22Rv1 (cell line): ENCODE data around the gene BCL6.

Experiments
- ZFX ChIP-seq: fragments of 450-650 bp; IDR thresholded peaks from 2 replicates; pipeline ENCODE4 v1.6.1; 2017; ENCODE audit warnings: antibody characterized with exemption, borderline replicate concordance
- TF ChIP-seq, protein P1 (sequence below): fragments of 450-650 bp; IDR thresholded peaks from 2 replicates; pipeline ENCODE4 v1.5.1; 2017; ENCODE audit warnings: mild to moderate bottlenecking

DNA sequence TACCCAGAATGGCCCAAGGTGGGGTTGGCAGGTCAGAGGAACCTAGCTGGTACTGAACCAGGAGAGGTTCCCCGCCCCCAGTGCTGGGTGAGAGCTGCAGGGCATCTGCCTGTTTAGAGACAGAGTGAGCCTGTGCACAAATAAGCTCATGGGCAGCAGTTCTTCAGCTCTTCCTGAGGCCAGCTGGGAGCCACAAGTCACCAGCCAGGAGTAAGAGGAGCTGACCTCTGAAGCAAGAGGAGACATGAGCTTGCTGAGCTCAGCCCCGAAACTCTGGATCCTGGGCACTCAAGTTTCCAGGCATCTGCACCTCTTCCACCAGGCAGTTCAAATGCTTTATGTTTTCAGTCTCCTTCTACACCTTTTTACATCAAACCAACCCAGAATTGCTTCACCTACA lies 45.0 kb downstream of the BCL6 start:
- TF ChIP-seq, protein P1, sequence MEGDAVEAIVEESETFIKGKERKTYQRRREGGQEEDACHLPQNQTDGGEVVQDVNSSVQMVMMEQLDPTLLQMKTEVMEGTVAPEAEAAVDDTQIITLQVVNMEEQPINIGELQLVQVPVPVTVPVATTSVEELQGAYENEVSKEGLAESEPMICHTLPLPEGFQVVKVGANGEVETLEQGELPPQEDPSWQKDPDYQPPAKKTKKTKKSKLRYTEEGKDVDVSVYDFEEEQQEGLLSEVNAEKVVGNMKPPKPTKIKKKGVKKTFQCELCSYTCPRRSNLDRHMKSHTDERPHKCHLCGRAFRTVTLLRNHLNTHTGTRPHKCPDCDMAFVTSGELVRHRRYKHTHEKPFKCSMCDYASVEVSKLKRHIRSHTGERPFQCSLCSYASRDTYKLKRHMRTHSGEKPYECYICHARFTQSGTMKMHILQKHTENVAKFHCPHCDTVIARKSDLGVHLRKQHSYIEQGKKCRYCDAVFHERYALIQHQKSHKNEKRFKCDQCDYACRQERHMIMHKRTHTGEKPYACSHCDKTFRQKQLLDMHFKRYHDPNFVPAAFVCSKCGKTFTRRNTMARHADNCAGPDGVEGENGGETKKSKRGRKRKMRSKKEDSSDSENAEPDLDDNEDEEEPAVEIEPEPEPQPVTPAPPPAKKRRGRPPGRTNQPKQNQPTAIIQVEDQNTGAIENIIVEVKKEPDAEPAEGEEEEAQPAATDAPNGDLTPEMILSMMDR, result no peak
- TF ChIP-seq ZFX, result no peak
